ENCODE data around the gene MTHFD1. TPM values are rescaled to one million over a fixed set of nuclear protein-coding genes. Genes with fewer than 3 reads are reported as not detected.

The MTHFD1 gene
- total RNA-seq, 1 experiment from 2014 or later: 38.5 TPM

DNA sequence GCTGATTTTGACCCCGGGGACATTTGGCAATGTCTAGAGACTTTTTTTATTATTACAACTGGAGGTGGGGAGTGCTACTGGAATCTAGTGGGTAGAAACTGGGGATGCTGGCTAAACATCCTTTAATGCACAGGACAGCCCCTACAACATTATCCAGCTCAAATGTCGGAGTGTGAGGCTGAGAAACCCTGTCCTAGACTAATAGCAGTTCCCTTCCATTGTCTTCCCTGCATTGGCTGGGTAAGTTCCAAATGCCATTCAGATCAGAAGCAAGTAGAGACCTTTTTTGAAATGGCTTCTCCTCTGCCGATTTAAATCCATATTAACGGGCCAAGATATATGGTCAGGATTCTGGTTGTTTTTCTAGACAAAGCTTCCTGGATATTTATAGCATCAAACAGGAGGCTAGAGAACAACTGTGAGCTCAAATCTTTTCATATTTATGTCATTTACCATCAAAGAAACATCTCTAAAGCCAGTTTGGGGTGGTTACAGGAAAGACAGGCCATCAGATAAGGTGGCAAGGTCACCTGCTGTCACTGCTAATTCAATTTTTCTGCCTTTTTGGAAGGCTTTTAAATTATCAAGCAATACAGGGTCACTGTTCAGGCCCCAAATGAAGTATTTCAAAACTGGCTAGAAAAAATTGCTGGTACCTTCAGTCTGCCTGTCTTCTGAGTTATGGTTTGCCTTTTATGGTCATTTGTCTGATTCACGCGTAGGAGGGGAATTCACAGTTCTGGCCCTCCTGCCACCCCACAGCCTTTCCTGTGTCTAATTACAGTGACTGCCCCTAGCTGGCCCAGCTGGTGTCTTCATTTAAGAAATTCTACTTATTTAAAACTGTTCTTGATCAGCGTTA, 57.1 kb downstream of the MTHFD1 start:
- DNase-seq (ENCODE audit: low spot score): no peak

DNA sequence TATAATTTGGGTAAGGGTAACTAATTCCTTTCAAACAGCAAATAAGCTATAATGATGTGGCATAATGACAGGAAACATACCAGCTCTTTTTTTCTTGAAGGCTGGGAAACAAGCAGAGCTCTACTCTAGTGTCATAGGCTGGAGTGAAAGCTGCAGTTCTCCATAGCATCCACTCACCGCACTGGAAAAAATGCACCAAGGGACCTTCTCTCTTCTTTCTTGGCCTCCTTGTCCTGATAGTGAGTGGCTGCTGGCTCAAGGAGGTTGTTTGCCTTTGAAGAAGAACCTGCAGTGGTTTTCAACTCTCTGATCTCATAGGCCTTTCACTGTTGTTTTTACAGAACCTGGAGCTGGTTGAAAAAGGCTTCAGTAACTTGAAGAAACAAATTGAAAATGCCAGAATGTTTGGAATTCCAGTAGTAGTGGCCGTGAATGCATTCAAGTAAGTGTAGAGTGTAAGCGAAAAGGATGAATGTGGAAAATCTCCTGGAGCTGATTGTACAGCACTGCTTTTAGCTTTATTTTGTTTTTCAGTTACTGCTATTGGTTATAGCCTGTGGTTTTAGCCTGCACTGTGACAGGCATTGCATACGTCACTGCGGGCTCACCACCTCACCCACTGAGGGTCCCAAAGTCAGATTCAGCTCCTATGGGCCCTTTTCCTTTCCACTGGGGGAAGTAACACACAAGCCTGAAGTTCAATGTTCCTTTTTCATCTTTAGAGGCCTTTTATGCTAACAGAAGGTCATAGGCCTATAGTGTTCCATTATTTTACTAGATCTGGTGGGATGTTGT, 59.9 kb downstream of the MTHFD1 start:
- DNase-seq (ENCODE audit: low spot score): no peak

- no peak for DNase-seq (ENCODE audit: low spot score)
These were observed 62.1 kb downstream of the MTHFD1 start for GRCh38 chr14:64450255-64450654.

DNA sequence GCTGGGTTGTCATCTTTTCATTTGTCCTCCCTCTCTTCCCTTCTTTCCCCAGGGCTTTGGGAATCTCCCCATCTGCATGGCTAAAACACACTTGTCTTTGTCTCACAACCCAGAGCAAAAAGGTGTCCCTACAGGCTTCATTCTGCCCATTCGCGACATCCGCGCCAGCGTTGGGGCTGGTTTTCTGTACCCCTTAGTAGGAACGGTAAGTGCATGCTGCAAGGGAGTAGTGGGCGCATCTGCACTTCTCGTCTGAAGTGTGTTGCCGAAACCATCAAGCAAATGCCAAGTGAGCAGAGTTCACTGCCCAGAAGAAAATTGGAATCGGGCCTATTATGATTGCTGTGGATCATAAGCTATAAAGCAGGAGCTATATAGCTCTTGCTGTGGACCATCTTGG, 66.5 kb downstream of the MTHFD1 start:
- no peak for DNase-seq (ENCODE audit: low spot score)

- no peak for DNase-seq (ENCODE audit: low spot score)
These were observed 71.4 kb downstream of the MTHFD1 start for GRCh38 chr14:64459405-64460136.

- DNase-seq (ENCODE audit: low spot score): no peak
These were observed 73.1 kb downstream of the MTHFD1 start for GRCh38 chr14:64461221-64461620.

DNA sequence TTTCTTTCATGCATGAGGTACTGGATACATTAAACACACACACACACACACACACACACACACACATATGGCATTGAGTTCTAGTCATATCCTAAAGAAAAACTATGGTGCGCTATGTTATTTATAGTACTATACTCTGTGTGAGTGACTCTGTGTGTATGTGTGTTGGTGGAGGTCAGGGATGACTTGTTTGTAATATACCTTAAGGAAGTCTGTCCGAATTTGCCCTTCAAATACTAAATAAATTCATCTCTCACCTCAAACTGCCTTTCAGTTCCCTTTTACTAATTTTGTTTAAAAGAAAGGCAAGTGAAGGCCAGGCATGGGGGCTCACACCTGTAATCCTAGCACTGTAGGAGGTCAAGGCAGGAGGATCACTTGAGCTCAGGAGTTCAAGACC, 75.0 kb downstream of the MTHFD1 start:
- no peak for DNase-seq (ENCODE audit: low spot score)

- DNase-seq (ENCODE audit: low spot score): no peak
These were observed 75.7 kb downstream of the MTHFD1 start for GRCh38 chr14:64463873-64464272.

- DNase-seq (ENCODE audit: low spot score): peak; percentile 14
These were observed 76.5 kb downstream of the MTHFD1 start for GRCh38 chr14:64464651-64465050.

DNA sequence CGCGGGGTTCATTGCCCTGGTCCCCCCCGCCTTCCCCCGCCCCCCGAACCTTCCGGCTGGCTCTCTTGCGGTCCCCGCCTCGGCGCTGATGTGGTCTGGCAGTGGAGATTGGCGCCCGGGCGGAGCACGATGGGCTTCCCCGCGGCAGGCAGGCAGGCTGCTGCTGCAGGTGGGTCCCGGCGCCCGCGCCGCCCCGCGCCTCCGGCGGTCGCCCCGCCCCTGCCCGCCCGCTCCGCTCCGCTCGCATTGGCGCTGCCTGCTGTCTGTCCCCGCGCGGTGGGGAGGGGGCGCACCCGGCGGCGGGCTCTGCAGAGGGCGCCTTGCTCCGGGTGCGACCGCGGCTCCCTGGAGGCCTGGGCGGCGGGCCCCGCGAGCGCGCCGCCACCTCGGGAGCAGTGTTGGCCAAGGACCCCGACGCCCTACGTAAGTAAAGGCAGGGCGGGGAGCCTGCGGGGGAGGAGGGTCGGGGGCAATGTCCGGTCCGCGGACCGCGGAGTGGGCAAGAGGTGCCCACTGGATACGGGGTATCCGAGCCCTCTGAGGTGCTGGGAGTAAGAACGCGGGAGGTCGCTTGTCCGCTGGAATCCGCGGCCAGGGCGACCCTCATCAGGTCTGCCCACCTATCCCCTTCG, 77.2 kb downstream of the MTHFD1 start, which contains the start of gene AKAP5:
AKAP5 (plus strand) TSS at position 309 of the 632 bp plus-strand sequence. CDS start 2,896 bp downstream, outside the sequence.
- no peak for DNase-seq (ENCODE audit: low spot score)

GRCh38 chr14:64465831-64466554, 77.8 kb downstream of the MTHFD1 start:
- peak; percentile 19 for DNase-seq (ENCODE audit: low spot score)

GRCh38 chr14:64467101-64467500, 78.9 kb downstream of the MTHFD1 start:
- DNase-seq (ENCODE audit: low spot score): no peak

GRCh38 chr14:64467566-64467965, 79.4 kb downstream of the MTHFD1 start:
- DNase-seq (ENCODE audit: low spot score): no peak

GRCh38 chr14:64468451-64468850, 80.3 kb downstream of the MTHFD1 start:
- no peak for DNase-seq (ENCODE audit: low spot score)

DNA sequence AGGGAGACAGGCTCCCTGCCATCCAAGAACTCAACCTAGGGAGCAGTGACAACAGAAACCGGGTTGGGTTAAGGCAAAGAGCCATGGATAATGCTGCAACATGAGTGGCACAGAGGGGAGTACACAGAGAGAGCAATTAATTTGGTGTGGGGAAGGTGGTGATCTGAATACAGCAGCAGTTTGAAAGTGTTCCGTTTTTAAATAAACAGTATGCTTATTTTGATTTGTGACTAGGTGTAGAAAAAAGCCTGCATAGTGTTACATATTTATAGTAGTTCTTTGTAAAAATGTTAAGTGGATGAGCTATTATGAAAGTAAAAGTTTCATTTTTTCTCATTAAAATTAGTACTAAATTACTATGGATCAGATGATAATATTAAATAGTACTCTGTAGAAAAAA, 85.9 kb downstream of the MTHFD1 start:
- no peak for DNase-seq (ENCODE audit: low spot score)

DNA sequence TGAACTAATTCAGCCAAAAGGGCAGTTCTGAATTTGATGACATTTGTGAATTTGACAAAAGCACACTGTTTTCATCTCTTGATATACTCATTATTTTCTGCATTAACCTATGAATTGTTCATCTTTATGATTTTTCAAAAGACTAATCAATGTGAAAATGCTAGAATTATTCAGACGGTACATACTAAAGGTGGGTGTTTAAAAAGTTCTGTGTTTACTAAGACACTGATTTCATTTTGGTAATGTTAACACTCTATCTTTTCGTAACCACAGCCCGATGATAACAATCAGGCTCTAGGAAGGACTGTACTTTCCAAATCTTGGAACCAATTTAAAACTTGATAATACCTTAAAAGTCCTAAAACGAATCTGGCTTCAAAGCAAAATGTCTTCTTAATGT, 86.5 kb downstream of the MTHFD1 start:
- DNase-seq (ENCODE audit: low spot score): no peak

- DNase-seq (ENCODE audit: low spot score): no peak
These were observed 87.6 kb downstream of the MTHFD1 start for GRCh38 chr14:64475585-64476273.

GRCh38 chr14:64476438-64476837, 88.3 kb downstream of the MTHFD1 start:
- no peak for DNase-seq (ENCODE audit: low spot score)

GRCh38 chr14:64478634-64479250, 90.6 kb downstream of the MTHFD1 start:
- peak; percentile 49 for DNase-seq (ENCODE audit: low spot score)

Data from HT-29 (cell line).